ENCODE measurements around the gene NT5DC3.

Gene NT5DC3

DNA sequence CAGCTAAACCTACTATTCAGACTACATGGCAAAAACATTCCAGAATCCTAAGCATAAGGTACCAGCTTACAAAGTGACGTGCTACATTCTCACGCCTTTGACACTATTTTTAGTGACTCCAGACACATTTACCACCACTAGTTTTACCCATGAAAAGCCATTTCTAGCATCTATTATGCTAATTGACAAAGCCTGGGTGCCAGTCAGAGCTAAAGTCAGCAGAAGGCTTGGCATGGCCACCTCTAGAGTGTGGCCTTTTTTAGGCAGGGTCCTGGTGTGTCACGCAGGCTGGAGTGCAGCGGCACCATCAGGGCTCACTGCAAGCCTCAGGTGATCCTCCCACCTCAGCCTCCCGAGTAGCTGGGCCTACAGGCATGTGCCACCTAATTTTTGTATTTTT, 75.7 kb downstream of the NT5DC3 start:
- 88 to 90% methylated on average over 3 to 4 of the region's 5 CpGs for WGBS, 2 experiments (ENCODE audit: insufficient coverage in 2 of 2)

GRCh38 chr12:103762473-103762872, 78.6 kb downstream of the NT5DC3 start:
- Histone ChIP-seq H3K27ac (ENCODE audit: low read depth, low read length, severe bottlenecking) (no peak overlapping the region), H3K4me3 (ENCODE audit: extremely low read depth, insufficient read depth, low read length, poor library complexity, severe bottlenecking) (no peak overlapping the region), H3K9me3 (ENCODE audit: control insufficient read depth, low read length) (no peaks in the 10 kb centered on the region), H3K4me1 (ENCODE audit: control insufficient read depth, insufficient read depth, low read length, poor library complexity, severe bottlenecking) (no peaks in the 10 kb centered on the region), H3K36me3 (ENCODE audit: control insufficient read depth, insufficient read depth, low read length) (peaks cover 4% of the 10 kb centered on the region)
- WGBS, 2 experiments (ENCODE audit: insufficient coverage in 2 of 2) = 97 to 98% methylated on average over 4 to 5 of the region's 5 CpGs

More for the DNA sequence above, 75.7 kb downstream of the NT5DC3 start:
- H3K4me1 ChIP-seq (ENCODE audit: control insufficient read depth, insufficient read depth, low read length, poor library complexity, severe bottlenecking) = no peaks in the 10 kb centered on the region
- H3K9me3 ChIP-seq (ENCODE audit: control insufficient read depth, low read length) = no peaks in the 10 kb centered on the region
- H3K27ac ChIP-seq (ENCODE audit: low read depth, low read length, severe bottlenecking) = no peak overlapping the region
- no peak overlapping the region for H3K4me3 ChIP-seq (ENCODE audit: extremely low read depth, insufficient read depth, low read length, poor library complexity, severe bottlenecking)
- H3K36me3 ChIP-seq (ENCODE audit: control insufficient read depth, insufficient read depth, low read length) = peaks cover 4% of the 10 kb centered on the region

DNA sequence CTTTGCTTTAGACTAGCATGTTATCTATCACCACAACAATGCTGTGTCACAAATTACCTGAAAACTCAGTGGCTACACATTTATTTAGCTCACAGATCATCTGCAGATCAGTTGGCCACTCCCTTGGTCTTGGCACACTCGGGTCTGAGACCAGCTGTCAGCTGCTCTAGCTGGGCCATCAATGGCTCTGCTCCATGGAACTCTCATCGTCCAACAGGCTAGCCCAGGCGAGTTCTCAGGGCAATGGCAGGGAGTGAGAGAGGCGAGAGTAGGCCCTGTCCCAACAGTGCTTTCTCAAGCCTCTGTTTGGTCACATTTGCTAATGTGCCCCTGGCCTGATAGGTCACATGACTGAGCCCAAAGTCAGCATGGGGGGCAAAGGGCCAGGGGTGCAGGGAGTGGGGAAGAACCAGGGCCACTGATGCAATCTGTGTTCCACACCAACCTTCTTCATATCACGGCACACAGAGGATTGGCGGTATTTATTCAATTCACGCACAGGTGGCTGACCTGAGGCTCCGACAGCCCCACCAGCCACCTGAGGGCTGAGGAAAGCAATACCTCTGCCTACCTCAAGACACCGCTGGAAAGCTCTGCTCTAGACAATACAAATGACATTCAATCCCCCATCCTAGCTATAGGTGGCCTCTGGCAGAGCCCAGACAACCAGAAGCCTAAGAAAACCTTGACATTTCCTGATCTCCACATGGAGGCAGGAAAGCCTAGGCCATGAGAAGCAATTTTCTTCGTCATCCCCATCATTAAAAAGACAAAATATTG, 82.5 kb downstream of the NT5DC3 start:
- H3K4me3 ChIP-seq (ENCODE audit: extremely low read depth, insufficient read depth, low read length, poor library complexity, severe bottlenecking) = no peak overlapping the region
- WGBS, 2 experiments (ENCODE audit: insufficient coverage in 2 of 2) = 91% methylated on average over 7 to 9 of the region's 10 CpGs
- H3K27ac ChIP-seq (ENCODE audit: low read depth, low read length, severe bottlenecking) = no peak overlapping the region
- H3K4me1 ChIP-seq (ENCODE audit: control insufficient read depth, insufficient read depth, low read length, poor library complexity, severe bottlenecking) = no peaks in the 10 kb centered on the region
- H3K9me3 ChIP-seq (ENCODE audit: control insufficient read depth, low read length) = no peaks in the 10 kb centered on the region
- peaks cover 2% of the 10 kb centered on the region for H3K36me3 ChIP-seq (ENCODE audit: control insufficient read depth, insufficient read depth, low read length)

GRCh38 chr12:103757248-103757647, 83.8 kb downstream of the NT5DC3 start:
- Histone ChIP-seq H3K4me1 (ENCODE audit: control insufficient read depth, insufficient read depth, low read length, poor library complexity, severe bottlenecking) (no peaks in the 10 kb centered on the region), H3K27ac (ENCODE audit: low read depth, low read length, severe bottlenecking) (no peak overlapping the region), H3K4me3 (ENCODE audit: extremely low read depth, insufficient read depth, low read length, poor library complexity, severe bottlenecking) (no peak overlapping the region), H3K36me3 (ENCODE audit: control insufficient read depth, insufficient read depth, low read length) (no peaks in the 10 kb centered on the region), H3K9me3 (ENCODE audit: control insufficient read depth, low read length) (no peaks in the 10 kb centered on the region)
- 80 to 83% methylated on average over 1 of the region's 1 CpG for WGBS, 2 experiments (ENCODE audit: insufficient coverage in 2 of 2)

DNA sequence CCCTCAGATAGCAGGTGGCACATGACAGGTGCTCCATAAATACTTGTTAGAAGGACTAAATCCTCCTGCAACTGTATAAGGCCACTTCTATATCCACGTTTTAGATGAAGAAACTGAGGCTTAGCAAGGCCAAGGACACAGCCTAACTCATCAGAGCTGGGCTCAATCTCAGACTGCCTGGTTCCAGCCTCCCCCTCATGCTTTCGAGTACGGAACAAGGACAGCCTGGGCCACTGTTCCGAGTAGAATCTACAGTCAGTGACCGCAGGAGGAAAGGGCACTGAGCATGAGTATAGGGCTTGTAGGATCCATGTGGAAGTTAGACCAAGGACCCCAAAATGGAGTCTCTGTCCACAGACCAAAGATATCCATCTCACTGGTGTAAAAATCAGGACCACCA, 84.6 kb downstream of the NT5DC3 start:
- H3K9me3 ChIP-seq (ENCODE audit: control insufficient read depth, low read length) = no peaks in the 10 kb centered on the region
- no peak overlapping the region for H3K4me3 ChIP-seq (ENCODE audit: extremely low read depth, insufficient read depth, low read length, poor library complexity, severe bottlenecking)
- no peaks in the 10 kb centered on the region for H3K36me3 ChIP-seq (ENCODE audit: control insufficient read depth, insufficient read depth, low read length)
- H3K27ac ChIP-seq (ENCODE audit: low read depth, low read length, severe bottlenecking) = no peak overlapping the region
- H3K4me1 ChIP-seq (ENCODE audit: control insufficient read depth, insufficient read depth, low read length, poor library complexity, severe bottlenecking) = no peaks in the 10 kb centered on the region
- 82 to 88% methylated on average over 1 to 4 of the region's 5 CpGs for WGBS, 2 experiments (ENCODE audit: insufficient coverage in 2 of 2)

DNA sequence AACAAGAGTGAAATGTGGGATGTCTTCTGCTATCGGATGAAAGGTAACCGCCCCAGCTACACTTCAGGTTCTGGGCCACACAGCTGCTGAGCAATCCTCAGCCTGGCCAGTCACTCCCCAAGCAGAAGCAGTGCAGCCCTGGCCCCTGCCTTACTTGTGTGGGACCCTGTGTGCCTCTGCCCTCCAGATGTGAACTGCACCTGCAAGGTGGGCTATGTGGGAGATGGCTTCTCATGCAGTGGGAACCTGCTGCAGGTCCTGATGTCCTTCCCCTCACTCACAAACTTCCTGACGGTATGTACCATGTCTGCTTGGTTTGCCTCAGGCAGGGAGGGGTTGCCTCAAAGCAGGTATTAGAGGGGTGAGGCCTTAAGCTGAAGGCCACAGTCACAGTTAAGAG, 85.6 kb downstream of the NT5DC3 start:
- no peaks in the 10 kb centered on the region for H3K36me3 ChIP-seq (ENCODE audit: control insufficient read depth, insufficient read depth, low read length)
- no peak overlapping the region for H3K4me3 ChIP-seq (ENCODE audit: extremely low read depth, insufficient read depth, low read length, poor library complexity, severe bottlenecking)
- WGBS, 2 experiments (ENCODE audit: insufficient coverage in 2 of 2) = 0 to 50% methylated on average over 1 to 2 of the region's 3 CpGs
- no peak overlapping the region for H3K27ac ChIP-seq (ENCODE audit: low read depth, low read length, severe bottlenecking)
- no peaks in the 10 kb centered on the region for H3K9me3 ChIP-seq (ENCODE audit: control insufficient read depth, low read length)
- H3K4me1 ChIP-seq (ENCODE audit: control insufficient read depth, insufficient read depth, low read length, poor library complexity, severe bottlenecking) = no peaks in the 10 kb centered on the region

DNA sequence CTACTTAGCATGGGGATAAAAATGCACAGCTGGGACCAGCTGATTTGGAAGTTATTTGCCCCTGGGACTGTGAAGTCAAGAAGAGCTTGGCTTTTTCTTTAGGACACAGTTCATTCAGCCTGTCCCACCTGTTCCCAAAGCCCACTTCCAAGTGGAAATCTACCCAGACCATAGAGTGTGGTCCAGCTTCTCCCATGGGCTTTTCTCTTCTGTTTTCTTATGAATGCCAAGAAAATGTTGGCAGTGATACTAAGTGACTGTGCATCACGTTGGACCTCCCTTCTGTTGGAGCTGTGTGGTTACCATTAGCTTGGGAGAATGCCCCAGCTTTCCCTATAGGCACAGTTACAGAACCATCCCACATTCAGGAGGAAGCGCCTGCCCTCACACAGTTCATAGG, 89.4 kb downstream of the NT5DC3 start:
- Histone ChIP-seq H3K27ac (ENCODE audit: low read depth, low read length, severe bottlenecking) (no peak overlapping the region), H3K4me1 (ENCODE audit: control insufficient read depth, insufficient read depth, low read length, poor library complexity, severe bottlenecking) (no peaks in the 10 kb centered on the region), H3K9me3 (ENCODE audit: control insufficient read depth, low read length) (no peaks in the 10 kb centered on the region), H3K4me3 (ENCODE audit: extremely low read depth, insufficient read depth, low read length, poor library complexity, severe bottlenecking) (no peak overlapping the region), H3K36me3 (ENCODE audit: control insufficient read depth, insufficient read depth, low read length) (no peaks in the 10 kb centered on the region)
- WGBS, 2 experiments (ENCODE audit: insufficient coverage in 2 of 2) = 100% methylated on average over 1 of the region's 2 CpGs

GRCh38 chr12:103751171-103751570, 89.9 kb downstream of the NT5DC3 start:
- WGBS, 2 experiments (ENCODE audit: insufficient coverage in 2 of 2) = 86 to 100% methylated on average over 1 of the region's 1 CpG
- no peaks in the 10 kb centered on the region for H3K36me3 ChIP-seq (ENCODE audit: control insufficient read depth, insufficient read depth, low read length)
- H3K27ac ChIP-seq (ENCODE audit: low read depth, low read length, severe bottlenecking) = no peak overlapping the region
- H3K4me3 ChIP-seq (ENCODE audit: extremely low read depth, insufficient read depth, low read length, poor library complexity, severe bottlenecking) = no peak overlapping the region
- H3K9me3 ChIP-seq (ENCODE audit: control insufficient read depth, low read length) = no peaks in the 10 kb centered on the region
- H3K4me1 ChIP-seq (ENCODE audit: control insufficient read depth, insufficient read depth, low read length, poor library complexity, severe bottlenecking) = no peaks in the 10 kb centered on the region

DNA sequence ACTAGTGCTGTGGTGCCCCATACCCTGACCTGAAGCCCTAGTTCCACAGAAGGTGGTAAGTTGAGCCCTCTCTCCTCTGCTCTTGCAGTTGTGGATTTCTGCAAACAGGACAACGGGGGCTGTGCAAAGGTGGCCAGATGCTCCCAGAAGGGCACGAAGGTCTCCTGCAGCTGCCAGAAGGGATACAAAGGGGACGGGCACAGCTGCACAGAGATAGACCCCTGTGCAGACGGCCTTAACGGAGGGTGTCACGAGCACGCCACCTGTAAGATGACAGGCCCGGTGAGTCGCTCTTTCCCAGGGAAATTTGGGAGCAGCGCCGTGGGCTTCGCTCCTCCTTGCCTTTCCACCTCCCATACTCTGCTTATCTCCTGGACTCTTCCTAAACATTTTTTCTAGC, 92.2 kb downstream of the NT5DC3 start:
- Histone ChIP-seq H3K4me3 (ENCODE audit: extremely low read depth, insufficient read depth, low read length, poor library complexity, severe bottlenecking) (no peak overlapping the region), H3K36me3 (ENCODE audit: control insufficient read depth, insufficient read depth, low read length) (no peaks in the 10 kb centered on the region), H3K9me3 (ENCODE audit: control insufficient read depth, low read length) (no peaks in the 10 kb centered on the region), H3K4me1 (ENCODE audit: control insufficient read depth, insufficient read depth, low read length, poor library complexity, severe bottlenecking) (no peaks in the 10 kb centered on the region), H3K27ac (ENCODE audit: low read depth, low read length, severe bottlenecking) (no peak overlapping the region)
- 95 to 96% methylated on average over 8 to 12 of the region's 12 CpGs for WGBS, 2 experiments (ENCODE audit: insufficient coverage in 2 of 2)

DNA sequence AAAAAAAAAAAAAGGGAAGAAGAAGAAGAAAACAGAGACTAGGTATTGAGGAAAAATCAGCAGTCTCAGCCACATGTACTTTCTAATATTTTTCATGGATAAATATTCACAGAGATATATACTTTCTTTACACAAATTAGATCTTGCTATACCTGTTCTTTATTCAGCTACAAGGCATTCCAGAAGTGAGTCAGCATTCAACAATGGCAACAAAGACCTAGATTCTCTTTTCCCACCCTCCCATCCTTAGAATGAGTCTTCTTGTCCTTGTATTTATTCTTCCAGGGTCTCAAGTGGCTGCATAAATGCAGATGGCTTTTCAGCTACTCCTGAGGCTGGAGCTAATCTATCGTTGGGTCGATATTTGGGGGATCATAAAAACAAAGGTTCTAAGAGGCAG, 93.0 kb downstream of the NT5DC3 start:
- Histone ChIP-seq H3K4me3 (ENCODE audit: extremely low read depth, insufficient read depth, low read length, poor library complexity, severe bottlenecking) (no peak overlapping the region), H3K27ac (ENCODE audit: low read depth, low read length, severe bottlenecking) (no peak overlapping the region), H3K9me3 (ENCODE audit: control insufficient read depth, low read length) (no peaks in the 10 kb centered on the region), H3K4me1 (ENCODE audit: control insufficient read depth, insufficient read depth, low read length, poor library complexity, severe bottlenecking) (no peaks in the 10 kb centered on the region), H3K36me3 (ENCODE audit: control insufficient read depth, insufficient read depth, low read length) (no peaks in the 10 kb centered on the region)
- 66 to 91% methylated on average over 2 of the region's 2 CpGs for WGBS, 2 experiments (ENCODE audit: insufficient coverage in 2 of 2)

DNA sequence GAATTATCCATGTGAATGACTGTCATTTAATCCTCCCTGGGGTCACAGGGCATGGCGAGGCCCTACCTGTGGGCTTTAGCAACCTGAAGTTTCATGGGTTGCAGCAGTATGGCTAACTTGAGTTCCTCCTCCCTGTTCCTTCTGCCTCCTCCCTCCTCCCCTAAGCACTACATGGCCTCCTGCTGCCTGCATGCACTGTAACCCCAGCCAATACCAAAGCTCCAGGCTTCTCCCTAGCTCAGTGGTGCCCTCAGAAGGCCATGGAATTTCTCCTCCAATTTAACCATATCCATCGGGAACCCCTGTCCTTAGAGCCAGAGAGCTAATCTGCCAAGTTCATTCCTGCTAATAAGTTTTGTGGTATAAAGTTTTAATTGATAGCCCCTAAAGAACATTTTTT, 95.1 kb downstream of the NT5DC3 start:
- H3K4me3 ChIP-seq (ENCODE audit: extremely low read depth, insufficient read depth, low read length, poor library complexity, severe bottlenecking) = no peak overlapping the region
- no peaks in the 10 kb centered on the region for H3K36me3 ChIP-seq (ENCODE audit: control insufficient read depth, insufficient read depth, low read length)
- 100% methylated on average over 1 of the region's 2 CpGs; no CpG with 5 or more reads in 1 of the 2 experiments for WGBS, 2 experiments (ENCODE audit: insufficient coverage in 2 of 2)
- no peak overlapping the region for H3K27ac ChIP-seq (ENCODE audit: low read depth, low read length, severe bottlenecking)
- H3K9me3 ChIP-seq (ENCODE audit: control insufficient read depth, low read length) = no peaks in the 10 kb centered on the region
- no peaks in the 10 kb centered on the region for H3K4me1 ChIP-seq (ENCODE audit: control insufficient read depth, insufficient read depth, low read length, poor library complexity, severe bottlenecking)

Data from mesodermal cell (in vitro differentiated cells).